PC-9 (cell line): ENCODE data around the gene HOXC13.

ENCODE experiments used
- CTCF ChIP-seq: fragments of 200-600 bp; sonication (generic); conservative IDR thresholded peaks from 2 replicates; pipeline ENCODE4 v1.6.1; 2017; ENCODE audit warnings: mixed run types, antibody characterized with exemption, mild to moderate bottlenecking, moderate library complexity
- EZH2 ChIP-seq: fragments of 200-600 bp; sonication (generic); IDR thresholded peaks from 2 replicates; pipeline ENCODE4 v1.8.0; 2017; ENCODE audit warnings: antibody characterized with exemption, low read depth

- TF ChIP-seq CTCF (no peak), EZH2 (no peak)
Measured at GRCh38 chr12:53929527-53929926, 9.1 kb upstream of the HOXC13 start.
